Panc1 (cell line): ENCODE measurements around the gene MLH3. TPM values are rescaled to one million over a fixed set of nuclear protein-coding genes. Genes with fewer than 3 reads are reported as not detected.

Source experiments
- ATAC-seq: fragments of 200-7000 bp; cut with Tn5 transposase; 2 replicates; pipeline ENCODE4 v1.9.1; 2020; ENCODE audit warnings: mild to moderate bottlenecking, moderate library complexity
- BruUV-seq: library from RNA; stranded (reverse); fragments of 400-500 nt; replicated peaks from 2 replicates; lab custom pipeline; 2021; lab: Mats Ljungman, UMichigan
- CTCF ChIA-PET: fragments of 300-600 bp; sonication (Branson Sonifier 250); formaldehyde crosslinking; loops from one replicate; lab custom pipeline; 2022; ENCODE audit warnings: antibody characterized with exemption; lab: Charles Lee
- POLR2A ChIA-PET: fragments of 300-600 bp; sonication (Branson Sonifier 250); formaldehyde crosslinking; loops from one replicate; lab custom pipeline; 2022; ENCODE audit warnings: antibody characterized with exemption; lab: Charles Lee
- DNase-seq: peaks from one replicate; pipeline ENCODE4 v3.0.0-alpha.2; 2010; ENCODE audit warnings: low read depth, low spot score
- H3K27ac ChIP-seq: 2 replicates; pipeline ENCODE4 v1.5.1; 2011; ENCODE audit warnings: mild to moderate bottlenecking, low read length, inconsistent platforms
- H3K27me3 ChIP-seq: fragments of 200-500 bp; sonication (Bioruptor generic); 2 replicates; pipeline ENCODE4 v1.6.0; 2014; ENCODE audit warnings: low read length, inconsistent platforms; ENCODE audit not compliant: control insufficient read depth, insufficient read depth
- H3K36me3 ChIP-seq: fragments of 200-500 bp; sonication (Bioruptor generic); 2 replicates; pipeline ENCODE4 v1.5.1; 2014; ENCODE audit warnings: inconsistent platforms, mild to moderate bottlenecking, low read length, moderate library complexity; ENCODE audit not compliant: control insufficient read depth, insufficient read depth
- H3K4me1 ChIP-seq: 2 replicates; pipeline ENCODE4 v1.5.1; 2011; ENCODE audit warnings: inconsistent platforms, mild to moderate bottlenecking, low read length, moderate library complexity; ENCODE audit not compliant: control insufficient read depth, insufficient read depth
- H3K4me3 ChIP-seq, 2 experiments: 2 replicates each; pipeline ENCODE4 v1.5.1; 2011 to 2012; ENCODE audit warnings: low read depth in 2 of 2, low read length in 2 of 2, mild to moderate bottlenecking in 2 of 2, inconsistent platforms in 1 of 2, moderate library complexity in 1 of 2
- H3K9me3 ChIP-seq: fragments of 200-500 bp; sonication (Bioruptor generic); 2 replicates; pipeline ENCODE4 v1.5.1; 2014; ENCODE audit warnings: low read depth, mild to moderate bottlenecking, inconsistent platforms, low read length, moderate library complexity; ENCODE audit not compliant: control insufficient read depth, insufficient read depth
- CTCF ChIP-seq: fragments of 450-650 bp; IDR thresholded peaks from 2 replicates; pipeline ENCODE4 v1.5.1; 2017; ENCODE audit warnings: mild to moderate bottlenecking
- POLR2AphosphoS5 ChIP-seq: IDR thresholded peaks from 2 replicates; pipeline ENCODE4 v1.6.1; 2012; ENCODE audit warnings: mild to moderate bottlenecking, low read depth, low read length, moderate library complexity
- REST ChIP-seq, 2 experiments: IDR thresholded peaks; 2 replicates each; pipeline ENCODE4 v1.6.1; 2011 to 2012; ENCODE audit warnings: low read depth in 2 of 2, control low read depth in 1 of 2, low read length in 1 of 2, mild to moderate bottlenecking in 1 of 2, moderate library complexity in 1 of 2; ENCODE audit not compliant: insufficient read depth in 1 of 2
- SIN3A ChIP-seq: IDR thresholded peaks from 2 replicates; pipeline ENCODE4 v1.6.1; 2012; ENCODE audit warnings: low read depth, mild to moderate bottlenecking, low read length, moderate library complexity, borderline replicate concordance; ENCODE audit not compliant: insufficient read depth
- TCF7L2 ChIP-seq: IDR thresholded peaks from 2 replicates; pipeline ENCODE4 v1.6.1; 2011; ENCODE audit warnings: mild to moderate bottlenecking, low read depth, low read length, inconsistent platforms
- in situ Hi-C: cut with HindIII; loops from 2 replicates; pipeline ENCODE4 v1.10.0; 2016; ENCODE audit warnings: low sequenced_read_pairs, low pct_unique_long_range_greater_than_20kb
- intact Hi-C: fragments of 100-400 bp; cut with micrococcal nuclease; formaldehyde crosslinking; loops from one replicate; pipeline ENCODE4 v1.10.0; 2022; ENCODE audit not compliant: unreplicated experiment
- total RNA-seq: library from RNA; stranded (reverse); gene quantifications from one replicate; pipeline ENCODE4 v1.2.1, GENCODE V29; 2021; ENCODE audit not compliant: unreplicated experiment

Gene MLH3
- total RNA-seq, 1 experiment from 2014 or later: 17.0 TPM

- H3K27me3 ChIP-seq: no peaks in the 10 kb centered on the region
- no peak for DNase-seq
- H3K4me3 ChIP-seq: no peak overlapping the region
- CTCF ChIA-PET: no interaction called here
- ATAC-seq: no peak
- no peak for TF ChIP-seq REST (IDR thresholded peaks at IDR 0.05; ENCODE audit: insufficient read depth in 1 of 2, low read depth in 2 of 2, low read length in 1 of 2)
- TF ChIP-seq CTCF: no peak
- TF ChIP-seq TCF7L2: no peak
- TF ChIP-seq POLR2AphosphoS5: no peak
- no peak for TF ChIP-seq SIN3A
- BruUV-seq: no TSS peak
- in situ Hi-C loops (no loop called here), intact Hi-C loops (no loop called here)
- H3K9me3 ChIP-seq: no peaks in the 10 kb centered on the region
- peaks cover 17% of the 10 kb centered on the region for H3K4me1 ChIP-seq
- POLR2A ChIA-PET: interaction anchor here (0.6 kb wide), 1 partner anchor 11 kb away, joined by 3 read pairs; no protein-coding TSS in a partner anchor
- peaks cover 4% of the 10 kb centered on the region; the same call in 1 of the 2 replicates for H3K36me3 ChIP-seq
- no peak overlapping the region for H3K27ac ChIP-seq
These were observed 10.8 kb downstream of the MLH3 start for GRCh38 chr14:75040507-75040906.

- POLR2A ChIA-PET: no interaction called here
- intact Hi-C loops: no loop called here
These were observed 18.3 kb downstream of the MLH3 start for GRCh38 chr14:75032939-75033338.

More at GRCh38 chr14:75032939-75033338, 18.3 kb downstream of the MLH3 start:
- H3K27ac ChIP-seq: no peak overlapping the region
- no peak for TF ChIP-seq CTCF
- no peak for TF ChIP-seq POLR2AphosphoS5
- TF ChIP-seq TCF7L2: no peak
- TF ChIP-seq REST (IDR thresholded peaks at IDR 0.05; ENCODE audit: insufficient read depth in 1 of 2, low read depth in 2 of 2, low read length in 1 of 2): no peak
- no peak for TF ChIP-seq SIN3A
- no peak for ATAC-seq
- no peaks in the 10 kb centered on the region for H3K27me3 ChIP-seq
- H3K36me3 ChIP-seq: peaks cover 12% of the 10 kb centered on the region
- H3K9me3 ChIP-seq: no peaks in the 10 kb centered on the region
- CTCF ChIA-PET: no interaction called here
- in situ Hi-C loops: no loop called here
- no peaks in the 10 kb centered on the region for H3K4me1 ChIP-seq
- H3K4me3 ChIP-seq: no peak overlapping the region
- BruUV-seq: no TSS peak
- no peak for DNase-seq
